ENCODE measurements around the gene GLIS1.
"Not testable (repeated sequence)": the region's sequence is repeated elsewhere in the genome, so short reads cannot be mapped to it uniquely, and the experiment has no call there.

Gene GLIS1

DNA sequence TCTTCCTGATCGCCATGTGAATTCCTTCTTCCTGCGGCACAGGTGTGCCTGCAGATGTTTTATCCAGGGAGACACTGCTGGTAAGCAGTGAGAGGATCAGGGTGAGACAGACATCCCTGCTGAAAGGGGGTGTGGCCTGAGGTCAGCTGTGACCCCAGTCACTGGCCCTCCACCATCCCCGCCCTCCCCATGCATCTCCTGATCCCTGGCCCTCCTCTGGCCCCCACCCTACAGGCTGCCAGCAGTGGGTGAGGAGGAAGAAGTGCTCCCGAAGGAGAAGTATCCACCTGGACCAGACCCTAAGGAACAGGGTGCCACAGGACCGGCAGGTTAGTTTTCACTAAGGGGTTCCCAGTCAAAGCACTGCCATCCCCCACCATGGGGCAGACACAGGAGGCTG, 85.3 kb downstream of the GLIS1 start:
- CTCF ChIA-PET, result no interaction called here
- no peak for TF ChIP-seq CTCF (IDR thresholded peaks at IDR 0.05; ENCODE audit: insufficient read depth, low read length, missing control alignments)
- POLR2A ChIA-PET, result no interaction called here
- H3K4me3 ChIP-seq (ENCODE audit: low read depth, low read length), result no peak overlapping the region
- no peak for DNase-seq (ENCODE audit: low read depth, low spot score)

DNA sequence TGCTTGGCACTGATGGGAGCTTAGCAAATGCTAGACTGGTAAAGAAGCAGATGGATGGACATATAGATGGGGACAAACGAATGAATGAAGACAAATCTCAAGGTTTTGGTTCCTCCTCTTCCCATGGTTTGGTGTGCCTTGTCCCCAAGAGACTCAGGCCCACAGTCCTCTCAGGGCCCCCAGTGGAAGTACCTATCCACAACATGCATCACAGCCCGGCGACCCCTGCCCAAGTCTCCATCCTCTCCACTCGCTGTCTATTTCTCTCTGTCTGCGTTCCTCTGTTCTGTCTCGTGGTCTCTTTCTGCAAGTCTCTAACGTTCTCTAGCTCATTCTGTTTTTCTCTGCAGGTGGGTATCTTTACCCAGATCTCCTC, 85.8 kb downstream of the GLIS1 start:
- TF ChIP-seq CTCF (IDR thresholded peaks at IDR 0.05; ENCODE audit: insufficient read depth, low read length, missing control alignments), result no peak
- CTCF ChIA-PET, result interaction anchor here (1.0 kb wide), 1 partner anchor 167 kb away, joined by 3 read pairs; no protein-coding TSS in a partner anchor
- no peak overlapping the region for H3K4me3 ChIP-seq (ENCODE audit: low read depth, low read length)

GRCh38 chr1:53652441-53653199, 86.3 kb downstream of the GLIS1 start:
- H3K4me3 ChIP-seq (ENCODE audit: low read depth, low read length), result no peak overlapping the region
- DNase-seq (ENCODE audit: low read depth, low spot score), result no peak
- ChIA-PET CTCF (interaction anchor here (1.0 to 1.3 kb wide), 2 partner anchors 12 to 167 kb away, joined by 3 read pairs; no protein-coding TSS in a partner anchor), POLR2A (interaction anchor here (0.6 kb wide), 1 partner anchor 308 kb away, joined by 3 read pairs; no protein-coding TSS in a partner anchor)
- no peak for TF ChIP-seq CTCF (IDR thresholded peaks at IDR 0.05; ENCODE audit: insufficient read depth, low read length, missing control alignments)

More for the DNA sequence above, 85.8 kb downstream of the GLIS1 start:
- DNase-seq (ENCODE audit: low read depth, low spot score), result no peak
- POLR2A ChIA-PET, result no interaction called here

GRCh38 chr1:53651356-53651755, 87.6 kb downstream of the GLIS1 start:
- ChIA-PET POLR2A (no interaction called here), CTCF (no interaction called here)
- H3K4me3 ChIP-seq (ENCODE audit: low read depth, low read length), result no peak overlapping the region
- no peak for DNase-seq (ENCODE audit: low read depth, low spot score)
- no peak for TF ChIP-seq CTCF (IDR thresholded peaks at IDR 0.05; ENCODE audit: insufficient read depth, low read length, missing control alignments)

DNA sequence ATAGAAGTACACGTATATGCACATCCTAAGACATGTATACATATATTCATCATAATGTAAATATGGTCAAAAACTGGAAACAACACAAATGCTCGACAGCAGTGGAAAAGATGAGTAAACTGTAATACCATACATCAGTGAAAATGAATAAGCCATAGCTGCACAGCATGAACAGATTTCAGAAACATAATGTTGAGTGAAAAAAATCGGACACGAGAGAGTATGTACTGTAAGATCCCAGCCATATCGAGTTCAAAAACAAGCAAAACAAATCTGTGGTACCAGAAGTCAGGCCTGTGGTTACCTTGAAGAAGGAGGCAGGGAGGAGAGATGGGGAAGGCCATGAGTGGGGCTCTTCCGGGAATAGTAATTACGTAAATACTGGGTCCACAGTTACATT, 90.4 kb downstream of the GLIS1 start:
- ChIA-PET CTCF (interaction anchor here (0.8 kb wide), 1 partner anchor 107 kb away, joined by 3 read pairs; no protein-coding TSS in a partner anchor), POLR2A (no interaction called here)
- TF ChIP-seq CTCF (IDR thresholded peaks at IDR 0.05; ENCODE audit: insufficient read depth, low read length, missing control alignments), result no peak
- no peak overlapping the region for H3K4me3 ChIP-seq (ENCODE audit: low read depth, low read length)
- DNase-seq (ENCODE audit: low read depth, low spot score), result no peak

DNA sequence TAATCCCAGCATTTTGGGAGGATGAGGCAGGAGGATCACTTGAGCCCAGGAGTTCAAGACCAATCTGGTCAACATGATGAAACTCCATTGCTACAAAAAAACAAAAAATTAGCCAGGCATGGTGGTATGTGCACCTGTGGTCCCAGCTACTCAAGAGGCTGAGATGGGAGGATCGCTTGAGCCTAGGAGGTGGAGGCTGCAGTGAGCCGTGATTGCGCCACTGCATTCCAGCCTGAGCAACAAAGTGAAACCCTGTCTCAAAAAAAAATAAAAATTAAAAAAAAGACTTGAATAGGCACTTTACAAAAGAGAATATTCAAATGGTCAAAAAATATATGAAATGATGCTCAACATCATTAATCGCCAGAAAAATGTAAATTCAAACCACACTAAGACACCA, 91.0 kb downstream of the GLIS1 start:
- CTCF ChIA-PET, result not testable (repeated sequence)

DNA sequence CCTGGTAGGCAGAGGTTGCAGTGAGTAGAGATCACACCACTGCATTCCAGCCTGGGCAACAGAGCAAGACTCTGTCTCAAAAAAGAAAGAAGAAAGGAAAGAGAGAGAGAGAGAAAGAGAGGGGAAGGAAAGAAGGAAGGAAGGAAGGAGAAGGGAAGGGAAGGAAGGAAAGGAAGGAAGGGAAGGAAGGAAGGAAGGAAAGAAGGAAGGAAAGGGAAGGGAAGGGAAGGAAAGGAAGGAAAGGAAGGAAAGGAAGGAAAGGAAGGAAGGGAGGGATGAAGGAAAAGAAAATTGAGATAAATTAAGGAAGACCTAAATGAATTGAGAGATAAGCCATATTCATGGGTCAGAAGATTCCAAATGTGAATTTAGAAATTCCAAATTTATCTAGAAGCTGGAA, 92.2 kb downstream of the GLIS1 start:
- TF ChIP-seq CTCF (IDR thresholded peaks at IDR 0.05; ENCODE audit: insufficient read depth, low read length, missing control alignments), result no peak
- ChIA-PET CTCF (no interaction called here), POLR2A (no interaction called here)
- no peak overlapping the region for H3K4me3 ChIP-seq (ENCODE audit: low read depth, low read length)
- DNase-seq (ENCODE audit: low read depth, low spot score), result no peak

More for the DNA sequence above, 91.0 kb downstream of the GLIS1 start:
- DNase-seq (ENCODE audit: low read depth, low spot score); H3K4me3 ChIP-seq (ENCODE audit: low read depth, low read length); POLR2A ChIA-PET: not testable (repeated sequence)
